Breast epithelium (tissue), 4 donors: ENCODE measurements around the gene ZMYND8. TPM values are rescaled to one million over a fixed set of nuclear protein-coding genes. Genes with fewer than 3 reads are reported as not detected.

Experiments
- DNase-seq, 2 donors: peaks; one replicate each; pipeline ENCODE4 v3.0.0-alpha.2; 2019; ENCODE audit warnings: low spot score in 2 of 2
- H3K27ac ChIP-seq, 2 donors: fragments of 200-600 bp; sonication (generic) in 1 of 2; one replicate each; pipeline ENCODE4 v1.5.1; 2016 to 2019; ENCODE audit warnings: mild to moderate bottlenecking in 1 of 2
- H3K27me3 ChIP-seq, 2 donors: fragments of 200-600 bp; sonication (generic) in 1 of 2; one replicate each; pipeline versions ENCODE4 v1.5.1 to v1.6.0; 2017 to 2019; ENCODE audit warnings: control low read depth in 1 of 2, mild to moderate bottlenecking in 1 of 2
- H3K36me3 ChIP-seq: fragments of 200-600 bp; one replicate; pipeline ENCODE4 v1.5.1; 2019
- H3K4me1 ChIP-seq, 2 donors: fragments of 200-600 bp; sonication (generic); one replicate each; pipeline ENCODE4 v1.5.1; 2016 to 2019; ENCODE audit warnings: control low read depth in 1 of 2
- H3K4me3 ChIP-seq, 3 donors: fragments of 200-600 bp; sonication (generic); 1 replicate in 2 of 3; 2 replicates in 1 of 3; pipeline ENCODE4 v1.5.1; 2016 to 2019; ENCODE audit warnings: mild to moderate bottlenecking in 3 of 3, moderate library complexity in 2 of 3
- H3K9me3 ChIP-seq, 2 donors: fragments of 200-600 bp; sonication (generic) in 1 of 2; one replicate each; pipeline ENCODE4 v1.5.1; 2016 to 2019; ENCODE audit warnings: control low read depth in 1 of 2
- POLR2A ChIP-seq: fragments of 450-650 bp; IDR thresholded peaks from one replicate; pipeline ENCODE4 v1.6.1; 2016; ENCODE audit warnings: antibody characterized with exemption, mild to moderate bottlenecking, moderate library complexity
- POLR2AphosphoS5 ChIP-seq, 3 donors: sonication (generic); formaldehyde crosslinking; IDR thresholded peaks; one replicate each; pipeline ENCODE4 v1.6.1; 2017; ENCODE audit warnings: antibody characterized with exemption in 3 of 3
- intact Hi-C: fragments of 100-400 bp; cut with DNase I; formaldehyde crosslinking; loops from one replicate; pipeline ENCODE4 v1.15.1; 2023; ENCODE audit warnings: low total_unique reads
- total RNA-seq, 3 donors: library from RNA; depleted of rRNA; stranded (reverse); fragments of >200 nt; gene quantifications; one replicate each; pipeline ENCODE4 v1.1.0, GENCODE V29; 2016
- TF ChIP-seq, protein P1 (sequence below), 3 donors: fragments of 450-650 bp; IDR thresholded peaks; one replicate each; pipeline ENCODE4 v1.5.1; 2016 to 2017; ENCODE audit warnings: antibody characterized with exemption in 3 of 3, mild to moderate bottlenecking in 3 of 3, moderate library complexity in 3 of 3

The ZMYND8 gene
- total RNA-seq, 3 donors from 2014 or later = 40.6 to 47.7 (median 41.4) TPM

DNA sequence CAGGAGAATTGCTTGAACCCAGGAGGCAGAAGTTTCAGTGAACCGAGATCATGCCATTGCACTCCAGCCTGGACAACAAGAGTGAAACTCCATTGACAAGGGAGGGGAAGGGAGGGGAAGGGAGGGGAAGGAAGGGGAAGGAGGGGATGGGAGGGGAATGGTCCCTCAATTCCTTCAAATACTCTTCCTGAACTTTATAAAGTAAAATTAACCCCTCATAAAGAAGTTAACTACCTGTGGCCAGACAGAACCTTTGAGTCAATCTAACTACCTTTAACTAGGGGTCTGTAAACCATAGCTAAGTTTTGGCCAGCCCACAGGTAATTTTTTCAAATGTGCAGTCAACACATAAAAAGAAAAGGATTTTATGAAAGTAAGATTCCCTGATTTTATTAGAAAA, 131.0 kb downstream of the ZMYND8 start:
- no peak for TF ChIP-seq POLR2A
- TF ChIP-seq POLR2AphosphoS5 (IDR thresholded peaks at IDR 0.05) = no peak
- TF ChIP-seq, protein P1, sequence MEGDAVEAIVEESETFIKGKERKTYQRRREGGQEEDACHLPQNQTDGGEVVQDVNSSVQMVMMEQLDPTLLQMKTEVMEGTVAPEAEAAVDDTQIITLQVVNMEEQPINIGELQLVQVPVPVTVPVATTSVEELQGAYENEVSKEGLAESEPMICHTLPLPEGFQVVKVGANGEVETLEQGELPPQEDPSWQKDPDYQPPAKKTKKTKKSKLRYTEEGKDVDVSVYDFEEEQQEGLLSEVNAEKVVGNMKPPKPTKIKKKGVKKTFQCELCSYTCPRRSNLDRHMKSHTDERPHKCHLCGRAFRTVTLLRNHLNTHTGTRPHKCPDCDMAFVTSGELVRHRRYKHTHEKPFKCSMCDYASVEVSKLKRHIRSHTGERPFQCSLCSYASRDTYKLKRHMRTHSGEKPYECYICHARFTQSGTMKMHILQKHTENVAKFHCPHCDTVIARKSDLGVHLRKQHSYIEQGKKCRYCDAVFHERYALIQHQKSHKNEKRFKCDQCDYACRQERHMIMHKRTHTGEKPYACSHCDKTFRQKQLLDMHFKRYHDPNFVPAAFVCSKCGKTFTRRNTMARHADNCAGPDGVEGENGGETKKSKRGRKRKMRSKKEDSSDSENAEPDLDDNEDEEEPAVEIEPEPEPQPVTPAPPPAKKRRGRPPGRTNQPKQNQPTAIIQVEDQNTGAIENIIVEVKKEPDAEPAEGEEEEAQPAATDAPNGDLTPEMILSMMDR (IDR thresholded peaks at IDR 0.05) = no peak
- intact Hi-C loops = no loop called here
- Histone ChIP-seq H3K27ac (no peak overlapping the region), H3K4me1 (no peaks in the 10 kb centered on the region), H3K9me3 (no peaks in the 10 kb centered on the region), H3K36me3 (peaks cover 5% of the 10 kb centered on the region), H3K4me3 (no peak overlapping the region), H3K27me3 (no peaks in the 10 kb centered on the region)
- DNase-seq = no peak

DNA sequence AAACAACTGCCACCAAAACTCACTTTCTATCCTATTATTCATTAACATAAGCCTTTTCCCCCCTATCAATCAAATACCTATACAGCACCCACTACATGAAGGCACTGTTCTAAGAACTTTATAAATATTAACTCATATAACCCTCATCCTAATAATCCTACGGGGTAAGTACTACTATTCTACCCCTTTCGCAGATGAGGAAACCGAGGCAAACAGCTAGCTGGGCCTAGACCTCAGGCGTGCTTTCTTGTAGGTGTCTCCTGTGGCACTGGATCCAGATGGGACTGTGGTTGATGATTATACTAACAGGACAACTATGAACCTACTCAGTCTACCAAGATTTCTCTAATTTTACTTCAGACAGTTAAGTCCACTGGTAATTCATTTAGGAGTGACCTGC, 131.6 kb downstream of the ZMYND8 start:
- Histone ChIP-seq H3K4me1 (no peaks in the 10 kb centered on the region), H3K4me3 (no peak overlapping the region), H3K36me3 (peaks cover 5% of the 10 kb centered on the region), H3K27me3 (no peaks in the 10 kb centered on the region), H3K27ac (no peak overlapping the region), H3K9me3 (no peaks in the 10 kb centered on the region)
- TF ChIP-seq, protein P1 (IDR thresholded peaks at IDR 0.05) = no peak
- no peak for TF ChIP-seq POLR2AphosphoS5 (IDR thresholded peaks at IDR 0.05)
- TF ChIP-seq POLR2A = no peak
- intact Hi-C loops = no loop called here
- no peak for DNase-seq

DNA sequence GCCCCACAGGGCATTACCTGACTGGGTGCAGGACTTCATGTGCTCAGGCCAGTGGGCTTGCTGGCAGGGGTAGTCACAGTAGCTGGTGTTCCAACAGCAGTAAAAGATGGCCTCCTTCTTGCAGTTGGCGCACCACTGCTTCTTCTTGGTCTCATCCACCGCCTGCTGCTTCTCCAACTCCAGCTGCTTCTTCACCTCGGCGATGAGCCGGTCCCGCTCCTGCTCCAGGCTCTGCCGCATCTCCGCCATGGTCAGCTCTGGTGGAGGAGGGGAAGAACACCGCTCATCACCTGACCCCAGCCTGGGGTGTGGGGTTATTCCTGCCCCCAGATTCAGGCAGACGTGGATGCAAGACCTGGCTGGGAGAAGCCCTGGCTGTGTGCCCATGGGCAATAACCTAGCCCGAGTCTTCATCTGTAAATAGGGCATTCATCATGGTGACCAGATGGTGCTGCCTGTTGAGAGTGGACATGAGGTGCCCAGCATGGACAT, 132.2 kb downstream of the ZMYND8 start:
- Histone ChIP-seq H3K4me3 (no peak overlapping the region), H3K36me3 (peaks cover under 1% of the 10 kb centered on the region), H3K27ac (no peak overlapping the region), H3K4me1 (no peaks in the 10 kb centered on the region), H3K27me3 (no peaks in the 10 kb centered on the region), H3K9me3 (no peaks in the 10 kb centered on the region)
- no peak for TF ChIP-seq POLR2AphosphoS5 (IDR thresholded peaks at IDR 0.05)
- TF ChIP-seq, protein P1 (IDR thresholded peaks at IDR 0.05) = no peak
- no peak for TF ChIP-seq POLR2A
- intact Hi-C loops = no loop called here
- DNase-seq = no peak

DNA sequence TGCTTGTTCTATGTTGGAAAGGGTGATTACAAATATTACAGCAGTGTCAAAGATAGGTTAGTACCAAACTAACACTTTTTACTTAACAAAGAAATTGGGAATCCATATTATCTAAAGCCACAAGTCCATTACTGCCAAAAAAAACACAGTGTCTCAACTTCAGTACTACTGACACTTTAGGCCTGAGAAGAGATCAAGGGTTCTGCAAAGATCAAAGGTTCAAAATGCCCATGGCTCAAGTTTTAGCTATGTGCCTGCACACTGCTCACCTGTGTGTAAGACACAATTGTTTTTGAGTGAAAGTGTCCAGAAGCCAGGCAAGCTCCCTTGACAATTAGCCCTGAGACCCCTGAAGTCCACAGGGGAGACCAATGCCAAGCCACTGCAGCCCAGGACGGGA, 132.6 kb downstream of the ZMYND8 start:
- intact Hi-C loops = no loop called here
- no peak overlapping the region for H3K4me3 ChIP-seq
- DNase-seq = no peak
- no peaks in the 10 kb centered on the region for H3K27me3 ChIP-seq
- H3K27ac ChIP-seq = no peak overlapping the region
- TF ChIP-seq POLR2A (no peak), POLR2AphosphoS5 (IDR thresholded peaks at IDR 0.05) (no peak)
- TF ChIP-seq, protein P1 (IDR thresholded peaks at IDR 0.05) = no peak
- no peaks in the 10 kb centered on the region for H3K36me3 ChIP-seq
- no peaks in the 10 kb centered on the region for H3K4me1 ChIP-seq
- no peaks in the 10 kb centered on the region for H3K9me3 ChIP-seq

DNA sequence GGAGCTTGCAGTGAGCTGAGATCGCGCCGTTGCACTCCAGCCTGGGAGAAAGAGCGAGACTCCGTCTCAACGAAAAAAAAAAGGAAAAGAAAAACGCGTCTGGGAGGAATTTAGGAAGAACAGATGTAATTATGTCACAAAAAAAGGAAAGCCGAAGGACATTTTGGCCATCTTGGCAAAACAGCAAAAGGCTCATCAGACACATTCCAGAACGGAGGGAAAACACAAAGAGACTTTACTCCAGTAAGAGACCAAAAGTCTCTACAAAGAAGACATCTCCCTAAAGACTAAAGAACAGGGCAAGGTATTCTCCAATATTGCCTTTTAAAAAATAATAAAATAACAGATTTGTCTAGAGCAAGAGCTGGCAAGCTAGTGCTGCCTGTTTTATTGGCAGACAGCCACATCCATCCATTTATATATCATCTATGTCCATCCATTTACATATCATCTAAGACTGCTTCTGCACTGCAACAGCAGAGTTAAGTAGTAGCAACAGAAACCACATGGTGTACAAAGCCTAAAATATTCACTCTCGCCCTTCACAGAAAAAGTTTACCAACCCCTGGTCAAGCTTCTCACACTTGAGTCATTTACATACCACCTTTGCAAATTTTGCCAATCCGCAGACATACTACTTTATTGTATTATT, 133.9 kb downstream of the ZMYND8 start:
- no peak for DNase-seq
- intact Hi-C loops = no loop called here
- H3K36me3 ChIP-seq = no peaks in the 10 kb centered on the region
- no peak for TF ChIP-seq POLR2AphosphoS5 (IDR thresholded peaks at IDR 0.05)
- TF ChIP-seq POLR2A = no peak
- TF ChIP-seq, protein P1 (IDR thresholded peaks at IDR 0.05) = no peak
- H3K4me3 ChIP-seq = no peak overlapping the region
- no peaks in the 10 kb centered on the region for H3K27me3 ChIP-seq
- no peaks in the 10 kb centered on the region for H3K4me1 ChIP-seq
- H3K27ac ChIP-seq = no peak overlapping the region
- H3K9me3 ChIP-seq = no peaks in the 10 kb centered on the region
